HepG2 (cell line): ENCODE results near the gene ARHGEF40. TPM values are rescaled to one million over a fixed set of nuclear protein-coding genes. Genes with fewer than 3 reads are reported as not detected.

Experiments used
- AKAP8 ChIP-seq: sonication (generic); formaldehyde crosslinking; IDR thresholded peaks from 2 replicates; pipeline ENCODE4 v1.5.1; 2020; ENCODE audit warnings: mild to moderate bottlenecking, missing genetic modification reagents
- E2F1 ChIP-seq: sonication (generic); formaldehyde crosslinking; IDR thresholded peaks from 2 replicates; pipeline ENCODE4 v1.5.0; 2020; ENCODE audit warnings: missing genetic modification reagents
- FOXK2 ChIP-seq: fragments of 450-650 bp; IDR thresholded peaks from 2 replicates; pipeline ENCODE4 v1.6.1; 2016
- MYNN ChIP-seq: sonication (generic); formaldehyde crosslinking; IDR thresholded peaks from 2 replicates; pipeline ENCODE4 v1.4.0; 2020; ENCODE audit warnings: mild to moderate bottlenecking, low read depth, missing genetic modification reagents
- NCOA2 ChIP-seq: sonication (generic); formaldehyde crosslinking; IDR thresholded peaks from 2 replicates; pipeline ENCODE4 v1.8.0; 2022; ENCODE audit warnings: inconsistent platforms
- RBAK ChIP-seq: sonication (generic); formaldehyde crosslinking; IDR thresholded peaks from 2 replicates; pipeline ENCODE4 v1.5.1; 2020; ENCODE audit warnings: mild to moderate bottlenecking, missing genetic modification reagents
- TEAD3 ChIP-seq: optimal IDR thresholded peaks from 2 replicates; pipeline ENCODE3; 2016; ENCODE audit warnings: borderline replicate concordance
- ZBTB21 ChIP-seq: sonication (generic); formaldehyde crosslinking; IDR thresholded peaks from 2 replicates; pipeline ENCODE4 v1.4.0; 2020; ENCODE audit warnings: missing genetic modification reagents
- ZFX ChIP-seq: sonication (generic); formaldehyde crosslinking; IDR thresholded peaks from 2 replicates; pipeline ENCODE4 v1.4.0; 2020; ENCODE audit warnings: mild to moderate bottlenecking, low read depth, missing genetic modification reagents, moderate library complexity
- ZNF549 ChIP-seq: sonication (generic); formaldehyde crosslinking; IDR thresholded peaks from 2 replicates; pipeline ENCODE4 v1.5.0; 2020; ENCODE audit warnings: missing genetic modification reagents
- ZNF563 ChIP-seq: sonication (generic); formaldehyde crosslinking; IDR thresholded peaks from 2 replicates; pipeline ENCODE4 v1.8.0; 2022; ENCODE audit warnings: mild to moderate bottlenecking, moderate library complexity, missing genetic modification reagents
- polyA plus RNA-seq, 8 experiments: library from polyadenylated mRNA; depleted of rRNA in 3 of 8; stranded (reverse) in 7 of 8; unstranded in 1 of 8; fragments of >200 nt; fragmentation: Illumina TruSeq in 4 of 8; extraction: Trizol in 4 of 8; gene quantifications; 2 replicates each; pipeline versions ENCODE4 v1.2.1 to v1.2.3, GENCODE V29; 2011 to 2016; ENCODE audit warnings: low read depth in 4 of 8, missing spikeins in 1 of 8, mixed read lengths in 1 of 8; ENCODE audit not compliant: insufficient read depth in 1 of 8
- total RNA-seq, 5 experiments: library from RNA; depleted of rRNA; stranded (reverse); fragments of >200 nt; fragmentation: Illumina TruSeq; extraction: Trizol; gene quantifications; 2 replicates each; pipeline ENCODE4 v1.2.3, GENCODE V29; 2016; ENCODE audit warnings: low read depth in 1 of 5
- TF ChIP-seq, protein P1 (sequence below): sonication (generic); formaldehyde crosslinking; IDR thresholded peaks from one replicate; pipeline ENCODE4 v1.5.1; 2020; ENCODE audit warnings: mild to moderate bottlenecking, missing genetic modification reagents; ENCODE audit errors: not compliant biosample characterization
- TF ChIP-seq, protein P2 (sequence below): fragments of 450-650 bp; IDR thresholded peaks from 2 replicates; pipeline ENCODE4 v1.6.1; 2017
- TF ChIP-seq, protein P3 (sequence below): sonication (generic); formaldehyde crosslinking; IDR thresholded peaks from 2 replicates; pipeline ENCODE4 v1.5.1; 2020; ENCODE audit warnings: missing genetic modification reagents, mild to moderate bottlenecking, borderline replicate concordance

ARHGEF40 gene
- total and polyA plus RNA-seq, 2 of the 13 experiments (the other 11 are each of a cell fraction or from before 2014, with no cell fraction given), result 28.1 to 78.1 TPM

DNA sequence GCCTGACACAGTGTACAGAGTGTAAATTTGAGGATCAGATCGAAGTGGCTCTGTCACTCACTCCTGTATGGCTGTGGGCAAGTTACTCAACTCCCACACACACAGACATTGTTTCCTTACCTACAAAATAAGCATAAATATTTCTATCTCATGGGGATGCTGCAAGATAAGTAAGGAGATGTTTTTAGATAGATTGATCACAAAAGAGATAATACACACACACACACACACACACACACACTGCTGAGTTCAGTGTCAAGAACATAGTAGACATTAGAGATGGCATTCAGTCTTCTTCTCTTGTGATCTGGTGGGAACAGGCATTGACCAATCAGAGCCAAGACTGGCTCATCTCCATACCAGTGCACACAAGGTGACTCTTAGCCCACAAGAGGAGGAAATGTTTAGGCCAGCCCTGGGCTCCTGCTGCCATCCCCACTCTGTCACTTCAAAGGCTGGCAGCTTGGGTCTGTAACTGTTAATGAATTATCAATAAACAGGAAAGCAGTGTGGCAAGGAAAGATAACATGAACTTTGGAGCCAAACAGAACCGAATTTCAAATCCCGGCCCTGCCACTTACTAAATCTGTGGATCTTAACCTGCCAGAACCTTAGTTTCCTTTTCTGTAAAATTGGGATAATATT, 15.9 kb upstream of the ARHGEF40 start (continued):
- TF ChIP-seq, protein P1, sequence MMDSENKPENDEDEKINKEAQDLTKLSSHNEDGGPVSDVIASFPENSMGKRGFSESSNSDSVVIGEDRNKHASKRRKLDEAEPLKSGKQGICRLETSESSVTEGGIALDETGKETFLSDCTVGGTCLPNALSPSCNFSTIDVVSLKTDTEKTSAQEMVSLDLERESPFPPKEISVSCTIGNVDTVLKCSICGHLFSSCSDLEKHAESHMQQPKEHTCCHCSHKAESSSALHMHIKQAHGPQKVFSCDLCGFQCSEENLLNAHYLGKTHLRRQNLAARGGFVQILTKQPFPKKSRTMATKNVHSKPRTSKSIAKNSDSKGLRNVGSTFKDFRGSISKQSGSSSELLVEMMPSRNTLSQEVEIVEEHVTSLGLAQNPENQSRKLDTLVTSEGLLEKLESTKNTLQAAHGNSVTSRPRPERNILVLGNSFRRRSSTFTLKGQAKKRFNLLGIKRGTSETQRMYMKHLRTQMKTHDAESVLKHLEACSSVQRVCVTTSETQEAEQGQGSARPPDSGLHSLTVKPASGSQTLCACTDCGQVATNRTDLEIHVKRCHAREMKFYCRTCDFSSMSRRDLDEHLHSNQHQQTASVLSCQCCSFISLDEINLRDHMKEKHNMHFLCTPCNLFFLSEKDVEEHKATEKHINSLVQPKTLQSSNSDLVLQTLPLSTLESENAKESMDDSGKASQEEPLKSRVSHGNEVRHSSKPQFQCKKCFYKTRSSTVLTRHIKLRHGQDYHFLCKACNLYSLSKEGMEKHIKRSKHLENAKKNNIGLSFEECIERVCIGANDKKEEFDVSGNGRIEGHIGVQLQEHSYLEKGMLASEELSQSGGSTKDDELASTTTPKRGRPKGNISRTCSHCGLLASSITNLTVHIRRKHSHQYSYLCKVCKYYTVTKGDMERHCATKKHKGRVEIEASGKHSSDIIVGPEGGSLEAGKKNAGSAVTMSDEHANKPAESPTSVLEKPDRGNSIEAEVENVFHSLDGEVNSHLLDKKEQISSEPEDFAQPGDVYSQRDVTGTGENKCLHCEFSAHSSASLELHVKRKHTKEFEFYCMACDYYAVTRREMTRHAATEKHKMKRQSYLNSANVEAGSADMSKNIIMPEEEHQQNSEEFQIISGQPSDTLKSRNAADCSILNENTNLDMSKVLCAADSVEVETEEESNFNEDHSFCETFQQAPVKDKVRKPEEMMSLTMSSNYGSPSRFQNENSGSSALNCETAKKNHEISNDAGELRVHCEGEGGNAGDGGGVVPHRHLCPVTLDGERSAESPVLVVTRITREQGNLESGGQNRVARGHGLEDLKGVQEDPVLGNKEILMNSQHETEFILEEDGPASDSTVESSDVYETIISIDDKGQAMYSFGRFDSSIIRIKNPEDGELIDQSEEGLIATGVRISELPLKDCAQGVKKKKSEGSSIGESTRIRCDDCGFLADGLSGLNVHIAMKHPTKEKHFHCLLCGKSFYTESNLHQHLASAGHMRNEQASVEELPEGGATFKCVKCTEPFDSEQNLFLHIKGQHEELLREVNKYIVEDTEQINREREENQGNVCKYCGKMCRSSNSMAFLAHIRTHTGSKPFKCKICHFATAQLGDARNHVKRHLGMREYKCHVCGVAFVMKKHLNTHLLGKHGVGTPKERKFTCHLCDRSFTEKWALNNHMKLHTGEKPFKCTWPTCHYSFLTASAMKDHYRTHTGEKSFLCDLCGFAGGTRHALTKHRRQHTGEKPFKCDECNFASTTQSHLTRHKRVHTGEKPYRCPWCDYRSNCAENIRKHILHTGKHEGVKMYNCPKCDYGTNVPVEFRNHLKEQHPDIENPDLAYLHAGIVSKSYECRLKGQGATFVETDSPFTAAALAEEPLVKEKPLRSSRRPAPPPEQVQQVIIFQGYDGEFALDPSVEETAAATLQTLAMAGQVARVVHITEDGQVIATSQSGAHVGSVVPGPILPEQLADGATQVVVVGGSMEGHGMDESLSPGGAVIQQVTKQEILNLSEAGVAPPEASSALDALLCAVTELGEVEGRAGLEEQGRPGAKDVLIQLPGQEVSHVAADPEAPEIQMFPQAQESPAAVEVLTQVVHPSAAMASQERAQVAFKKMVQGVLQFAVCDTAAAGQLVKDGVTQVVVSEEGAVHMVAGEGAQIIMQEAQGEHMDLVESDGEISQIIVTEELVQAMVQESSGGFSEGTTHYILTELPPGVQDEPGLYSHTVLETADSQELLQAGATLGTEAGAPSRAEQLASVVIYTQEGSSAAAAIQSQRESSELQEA (CRISPR knock-in tag), result no peak
- TF ChIP-seq E2F1 (CRISPR knock-in tag) (no peak), AKAP8 (no peak), RBAK (CRISPR knock-in tag) (0 out of 2 replicates have a peak, but pooled peaks have one; percentile 29), MYNN (CRISPR knock-in tag) (no peak), ZFX (peak; percentile 78), ZBTB21 (0 out of 2 replicates have a peak, but pooled peaks have one; percentile 18), TEAD3 (CRISPR knock-in tag) (peak; percentile 83), ZNF549 (CRISPR knock-in tag) (no peak), FOXK2 (peak; percentile 45; the same call in 1 of the 2 replicates), NCOA2 (CRISPR knock-in tag) (peak; percentile 99), ZNF563 (CRISPR knock-in tag) (0 out of 2 replicates have a peak, but pooled peaks have one; percentile 53)
- TF ChIP-seq, protein P2, sequence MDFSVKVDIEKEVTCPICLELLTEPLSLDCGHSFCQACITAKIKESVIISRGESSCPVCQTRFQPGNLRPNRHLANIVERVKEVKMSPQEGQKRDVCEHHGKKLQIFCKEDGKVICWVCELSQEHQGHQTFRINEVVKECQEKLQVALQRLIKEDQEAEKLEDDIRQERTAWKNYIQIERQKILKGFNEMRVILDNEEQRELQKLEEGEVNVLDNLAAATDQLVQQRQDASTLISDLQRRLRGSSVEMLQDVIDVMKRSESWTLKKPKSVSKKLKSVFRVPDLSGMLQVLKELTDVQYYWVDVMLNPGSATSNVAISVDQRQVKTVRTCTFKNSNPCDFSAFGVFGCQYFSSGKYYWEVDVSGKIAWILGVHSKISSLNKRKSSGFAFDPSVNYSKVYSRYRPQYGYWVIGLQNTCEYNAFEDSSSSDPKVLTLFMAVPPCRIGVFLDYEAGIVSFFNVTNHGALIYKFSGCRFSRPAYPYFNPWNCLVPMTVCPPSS, result no peak
- TF ChIP-seq, protein P3, sequence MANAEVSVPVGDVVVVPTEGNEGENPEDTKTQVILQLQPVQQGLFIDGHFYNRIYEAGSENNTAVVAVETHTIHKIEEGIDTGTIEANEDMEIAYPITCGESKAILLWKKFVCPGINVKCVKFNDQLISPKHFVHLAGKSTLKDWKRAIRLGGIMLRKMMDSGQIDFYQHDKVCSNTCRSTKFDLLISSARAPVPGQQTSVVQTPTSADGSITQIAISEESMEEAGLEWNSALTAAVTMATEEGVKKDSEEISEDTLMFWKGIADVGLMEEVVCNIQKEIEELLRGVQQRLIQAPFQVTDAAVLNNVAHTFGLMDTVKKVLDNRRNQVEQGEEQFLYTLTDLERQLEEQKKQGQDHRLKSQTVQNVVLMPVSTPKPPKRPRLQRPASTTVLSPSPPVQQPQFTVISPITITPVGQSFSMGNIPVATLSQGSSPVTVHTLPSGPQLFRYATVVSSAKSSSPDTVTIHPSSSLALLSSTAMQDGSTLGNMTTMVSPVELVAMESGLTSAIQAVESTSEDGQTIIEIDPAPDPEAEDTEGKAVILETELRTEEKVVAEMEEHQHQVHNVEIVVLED (CRISPR knock-in tag), result no peak; the same call in 1 of the 2 replicates
